SK-N-SH (cell line): ENCODE data around the gene CSRNP3. TPM values are rescaled to one million over a fixed set of nuclear protein-coding genes. Genes with fewer than 3 reads are reported as not detected.
A peak's percentile ranks its signal among the peaks of the same experiment; 100 is the strongest.

ENCODE experiments used
- CTCF ChIA-PET: fragments of 300-600, 350-600 bp; formaldehyde crosslinking; extraction: SDS; loops from one replicate; lab custom pipeline; 2021; lab: Yijun Ruan, JAX
- POLR2A ChIA-PET: fragments of 350-600 bp; sonication (Branson Sonifier 250); formaldehyde crosslinking; extraction: SDS; loops from one replicate; lab custom pipeline; 2020; ENCODE audit warnings: antibody characterized with exemption, inconsistent platforms; lab: Yijun Ruan, JAX
- DNase-seq: peaks from one replicate; pipeline ENCODE4 v3.0.0; 2012
- H2AFZ ChIP-seq: fragments of 200-600 bp; sonication (generic); 2 replicates; pipeline ENCODE4 v1.8.1; 2016; ENCODE audit warnings: antibody characterized with exemption, mild to moderate bottlenecking, low read depth
- H3F3A ChIP-seq: fragments of 200-600 bp; sonication (generic); replicated peaks from 2 replicates; pipeline ENCODE3; 2016; ENCODE audit warnings: antibody characterized with exemption, mild to moderate bottlenecking; ENCODE audit not compliant: insufficient read depth
- H3K27ac ChIP-seq, 2 experiments: fragments of 200-500 bp in 1 of 2; fragments of 200-600 bp in 1 of 2; sonication (Bioruptor generic) in 1 of 2; sonication (generic), shearing (Covaris generic) in 1 of 2; 2 replicates each; pipeline versions ENCODE4 v1.5.1 to v1.6.1; 2014 to 2016; ENCODE audit warnings: low read depth in 2 of 2, inconsistent platforms in 1 of 2, low read length in 1 of 2, mild to moderate bottlenecking in 1 of 2, mixed read lengths in 1 of 2
- H3K27me3 ChIP-seq: fragments of 200-600 bp; sonication (generic), shearing (Covaris generic); 2 replicates; pipeline ENCODE4 v1.6.1; 2016; ENCODE audit warnings: mixed run types; ENCODE audit not compliant: insufficient read depth
- H3K36me3 ChIP-seq, 2 experiments: fragments of 200-500 bp in 1 of 2; fragments of 200-600 bp in 1 of 2; sonication (Bioruptor generic) in 1 of 2; sonication (generic) in 1 of 2; replicated peaks in 1 of 2; 2 replicates each; pipeline versions ENCODE3 to v1.5.1; 2014 to 2016; ENCODE audit warnings: low read length in 1 of 2, mild to moderate bottlenecking in 1 of 2; ENCODE audit not compliant: insufficient read depth in 2 of 2, control insufficient read depth in 1 of 2
- H3K4me1 ChIP-seq, 2 experiments: fragments of 200-500 bp in 1 of 2; fragments of 200-600 bp in 1 of 2; sonication (Bioruptor generic) in 1 of 2; sonication (generic), shearing (Covaris generic) in 1 of 2; 2 replicates each; pipeline versions ENCODE4 v1.5.1 to v1.6.1; 2014 to 2016; ENCODE audit warnings: low read depth in 1 of 2, low read length in 1 of 2, mixed run types in 1 of 2; ENCODE audit not compliant: insufficient read depth in 2 of 2, control insufficient read depth in 1 of 2
- H3K4me2 ChIP-seq: fragments of 200-600 bp; sonication (generic), shearing (Covaris generic); 2 replicates; pipeline ENCODE4 v1.6.1; 2017; ENCODE audit warnings: mixed run types
- H3K4me3 ChIP-seq, 2 experiments: fragments of 200-500 bp in 1 of 2; fragments of 200-600 bp in 1 of 2; sonication (Bioruptor generic) in 1 of 2; sonication (generic), shearing (Covaris generic) in 1 of 2; 2 replicates each; pipeline versions ENCODE4 v1.5.1 to v1.8.1; 2014 to 2016; ENCODE audit warnings: low read depth in 2 of 2, inconsistent platforms in 1 of 2, low read length in 1 of 2, mild to moderate bottlenecking in 1 of 2, mixed read lengths in 1 of 2, moderate library complexity in 1 of 2
- H3K79me2 ChIP-seq: fragments of 200-600 bp; sonication (generic); 2 replicates; pipeline ENCODE4 v1.8.1; 2017; ENCODE audit warnings: mild to moderate bottlenecking; ENCODE audit not compliant: insufficient read depth
- H3K9ac ChIP-seq: fragments of 200-600 bp; sonication (generic); 2 replicates; pipeline ENCODE4 v1.6.1; 2017; ENCODE audit warnings: mixed run types
- H3K9me2 ChIP-seq: fragments of 200-600 bp; sonication (generic); 2 replicates; pipeline ENCODE4 v1.6.1; 2017; ENCODE audit warnings: mixed run types
- H3K9me3 ChIP-seq: fragments of 200-600 bp; sonication (generic); 2 replicates; pipeline ENCODE4 v1.6.1; 2017; ENCODE audit warnings: mixed run types, mild to moderate bottlenecking, moderate library complexity
- H4K20me1 ChIP-seq: fragments of 200-600 bp; sonication (generic); 2 replicates; pipeline ENCODE4 v1.6.1; 2017; ENCODE audit warnings: mild to moderate bottlenecking, mixed run types; ENCODE audit not compliant: insufficient read depth
- CHD2 ChIP-seq: fragments of 150-350 bp; IDR thresholded peaks from 2 replicates; pipeline ENCODE4 v1.6.1; 2018; ENCODE audit warnings: low read length; ENCODE audit not compliant: partially characterized antibody
- EP300 ChIP-seq, 2 experiments: IDR thresholded peaks; 2 replicates each; pipeline versions ENCODE4 v1.4.0 to v1.6.1; 2012; ENCODE audit warnings: borderline replicate concordance in 1 of 2, low read depth in 1 of 2, low read length in 1 of 2
- EZH2phosphoT487 ChIP-seq: fragments of 200-600 bp; sonication (generic); IDR thresholded peaks from 2 replicates; pipeline ENCODE4 v1.6.1; 2017; ENCODE audit warnings: low read depth, mixed run types, mild to moderate bottlenecking, antibody characterized with exemption, moderate library complexity, borderline replicate concordance
- FOSL2 ChIP-seq: IDR thresholded peaks from 2 replicates; pipeline ENCODE4 v1.4.0; 2012; ENCODE audit warnings: low read depth, mild to moderate bottlenecking, moderate library complexity, borderline replicate concordance
- FOXJ3 ChIP-seq: sonication (generic); formaldehyde crosslinking; IDR thresholded peaks from 2 replicates; pipeline ENCODE4 v1.5.1; 2020; ENCODE audit warnings: mild to moderate bottlenecking, missing genetic modification reagents
- GABPA ChIP-seq: IDR thresholded peaks from 2 replicates; pipeline ENCODE4 v1.4.0; 2012; ENCODE audit warnings: low read depth, mild to moderate bottlenecking
- GATA2 ChIP-seq: sonication (generic); formaldehyde crosslinking; IDR thresholded peaks from 2 replicates; pipeline ENCODE4 v1.5.0; 2020; ENCODE audit warnings: mild to moderate bottlenecking, missing genetic modification reagents
- IRF3 ChIP-seq: fragments of 150-350 bp; IDR thresholded peaks from 2 replicates; pipeline ENCODE4 v1.6.1; 2016; ENCODE audit warnings: mild to moderate bottlenecking, low read depth, low read length
- JUND ChIP-seq: IDR thresholded peaks from 2 replicates; pipeline ENCODE4 v1.4.0; 2012
- MEF2A ChIP-seq: IDR thresholded peaks from 2 replicates; pipeline ENCODE4 v1.4.0; 2012; ENCODE audit warnings: low read depth, borderline replicate concordance
- NRF1 ChIP-seq: IDR thresholded peaks from 2 replicates; pipeline ENCODE4 v1.6.1; 2012; ENCODE audit warnings: low read depth, mild to moderate bottlenecking, low read length
- POLR2AphosphoS5 ChIP-seq: IDR thresholded peaks from 2 replicates; pipeline ENCODE4 v1.6.1; 2012; ENCODE audit warnings: low read depth, low read length
- RAD21 ChIP-seq: IDR thresholded peaks from 2 replicates; pipeline ENCODE4 v1.6.1; 2012; ENCODE audit warnings: mild to moderate bottlenecking, low read length
- RCOR1 ChIP-seq: fragments of 150-350 bp; IDR thresholded peaks from 2 replicates; pipeline ENCODE4 v1.6.1; 2017; ENCODE audit warnings: antibody characterized with exemption, low read length
- RFX5 ChIP-seq: IDR thresholded peaks from 2 replicates; pipeline ENCODE4 v1.6.1; 2012; ENCODE audit warnings: mild to moderate bottlenecking, improper control_type of control experiment, low read length
- SIN3A ChIP-seq: IDR thresholded peaks from 2 replicates; pipeline ENCODE4 v1.6.1; 2012; ENCODE audit warnings: low read depth, mild to moderate bottlenecking, low read length, moderate library complexity, borderline replicate concordance
- TEAD4 ChIP-seq: IDR thresholded peaks from 2 replicates; pipeline ENCODE4 v1.4.0; 2012; ENCODE audit warnings: mild to moderate bottlenecking, borderline replicate concordance; ENCODE audit not compliant: insufficient read depth
- USF2 ChIP-seq: fragments of 150-350 bp; IDR thresholded peaks from 2 replicates; pipeline ENCODE4 v1.6.1; 2017; ENCODE audit warnings: antibody characterized with exemption, low read length, low read depth, borderline replicate concordance
- YY1 ChIP-seq: IDR thresholded peaks from 2 replicates; pipeline ENCODE4 v1.4.0; 2012; ENCODE audit warnings: low read depth, mild to moderate bottlenecking
- WGBS: methylation state at CpG from one replicate; pipeline ENCODE4 v1.1.6; 2017; ENCODE audit warnings: low lambda C conversion rate; 5-methylcytosine and 5-hydroxymethylcytosine counted together
- polyA plus RNA-seq, 3 experiments: library from polyadenylated mRNA; depleted of rRNA; stranded (reverse); fragments of >200 nt; gene quantifications; 2 replicates each; pipeline ENCODE4 v1.2.3, GENCODE V29; 2012
- TF ChIP-seq, protein P1 (sequence below): IDR thresholded peaks from 2 replicates; pipeline ENCODE4 v1.4.0; 2012; ENCODE audit warnings: low read depth, borderline replicate concordance
- TF ChIP-seq, protein P2 (sequence below): fragments of 200-600 bp; sonication (generic); IDR thresholded peaks from 2 replicates; pipeline ENCODE4 v1.6.1; 2017; ENCODE audit warnings: antibody characterized with exemption, mild to moderate bottlenecking, moderate library complexity

The CSRNP3 gene
- polyA plus RNA-seq, 1 of the 3 experiments (the other 2 are of a cell fraction), result 1.0 TPM

GRCh38 chr2:165637396-165637795 is 167.9 kb downstream of the CSRNP3 start (continued):
- TF ChIP-seq SIN3A (no peak), NRF1 (no peak), JUND (peak; percentile 40; the same call in 1 of the 2 replicates), RAD21 (no peak)

DNA sequence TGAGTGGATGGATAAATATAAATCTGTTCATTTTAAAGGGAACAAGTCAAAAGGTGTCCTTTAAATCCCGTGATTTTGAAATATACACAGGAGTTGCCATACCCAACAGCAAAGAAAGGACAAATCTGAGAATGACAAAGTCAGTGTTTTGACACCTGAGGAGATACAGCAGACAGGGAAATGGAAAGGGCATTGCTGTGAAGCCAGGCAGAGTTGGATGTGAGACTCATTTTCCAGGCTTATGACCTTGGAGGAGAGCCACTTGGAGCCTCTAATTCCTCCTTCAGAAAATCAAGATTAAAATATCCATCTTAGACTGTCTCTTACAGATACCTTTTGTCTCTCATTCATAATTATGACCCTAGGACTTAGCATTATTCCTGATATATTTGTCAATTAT is 170.0 kb downstream of the CSRNP3 start:
- Histone ChIP-seq H3K36me3 (no peaks in the 10 kb centered on the region), H3K79me2 (no peaks in the 10 kb centered on the region)
- WGBS, result 82% methylated on average over 1 of the region's 1 CpG
- CTCF ChIA-PET, result no interaction called here
- no peak for DNase-seq
- TF ChIP-seq TEAD4, result no peak
- TF ChIP-seq CHD2, result no peak
- TF ChIP-seq SIN3A, result no peak
- TF ChIP-seq, protein P1, sequence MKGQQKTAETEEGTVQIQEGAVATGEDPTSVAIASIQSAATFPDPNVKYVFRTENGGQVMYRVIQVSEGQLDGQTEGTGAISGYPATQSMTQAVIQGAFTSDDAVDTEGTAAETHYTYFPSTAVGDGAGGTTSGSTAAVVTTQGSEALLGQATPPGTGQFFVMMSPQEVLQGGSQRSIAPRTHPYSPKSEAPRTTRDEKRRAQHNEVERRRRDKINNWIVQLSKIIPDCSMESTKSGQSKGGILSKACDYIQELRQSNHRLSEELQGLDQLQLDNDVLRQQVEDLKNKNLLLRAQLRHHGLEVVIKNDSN, result no peak
- no peak for TF ChIP-seq GABPA
- TF ChIP-seq IRF3, result no peak
- no peak for TF ChIP-seq POLR2AphosphoS5
- no peak for TF ChIP-seq YY1
- no peak for TF ChIP-seq USF2
- no peak for TF ChIP-seq FOXJ3
- TF ChIP-seq GATA2 (CRISPR knock-in tag), result no peak
- TF ChIP-seq, protein P2, sequence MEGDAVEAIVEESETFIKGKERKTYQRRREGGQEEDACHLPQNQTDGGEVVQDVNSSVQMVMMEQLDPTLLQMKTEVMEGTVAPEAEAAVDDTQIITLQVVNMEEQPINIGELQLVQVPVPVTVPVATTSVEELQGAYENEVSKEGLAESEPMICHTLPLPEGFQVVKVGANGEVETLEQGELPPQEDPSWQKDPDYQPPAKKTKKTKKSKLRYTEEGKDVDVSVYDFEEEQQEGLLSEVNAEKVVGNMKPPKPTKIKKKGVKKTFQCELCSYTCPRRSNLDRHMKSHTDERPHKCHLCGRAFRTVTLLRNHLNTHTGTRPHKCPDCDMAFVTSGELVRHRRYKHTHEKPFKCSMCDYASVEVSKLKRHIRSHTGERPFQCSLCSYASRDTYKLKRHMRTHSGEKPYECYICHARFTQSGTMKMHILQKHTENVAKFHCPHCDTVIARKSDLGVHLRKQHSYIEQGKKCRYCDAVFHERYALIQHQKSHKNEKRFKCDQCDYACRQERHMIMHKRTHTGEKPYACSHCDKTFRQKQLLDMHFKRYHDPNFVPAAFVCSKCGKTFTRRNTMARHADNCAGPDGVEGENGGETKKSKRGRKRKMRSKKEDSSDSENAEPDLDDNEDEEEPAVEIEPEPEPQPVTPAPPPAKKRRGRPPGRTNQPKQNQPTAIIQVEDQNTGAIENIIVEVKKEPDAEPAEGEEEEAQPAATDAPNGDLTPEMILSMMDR, result no peak
- no peak for TF ChIP-seq EZH2phosphoT487
- no peak for TF ChIP-seq EP300 (IDR thresholded peaks at IDR 0.05; ENCODE audit: borderline replicate concordance in 1 of 2, low read depth in 1 of 2, low read length in 1 of 2)
- TF ChIP-seq MEF2A, result no peak
- TF ChIP-seq RFX5, result no peak
- TF ChIP-seq FOSL2, result no peak
- no peak for TF ChIP-seq RCOR1
- TF ChIP-seq, all 33 proteins: peak for 0
- Histone ChIP-seq H3K4me2 (no peak overlapping the region), H3K4me1 (peaks cover 22 to 32% of the 10 kb centered on the region in 2 experiments; a peak in 3 of 4 replicates), H3K9ac (no peak overlapping the region), H3K27ac (no peak overlapping the region), H2AFZ (no peak overlapping the region), H3K9me3 (no peaks in the 10 kb centered on the region), H3K4me3 (no peak overlapping the region), H3K9me2 (no peaks in the 10 kb centered on the region), H3K27me3 (no peaks in the 10 kb centered on the region), H4K20me1 (no peaks in the 10 kb centered on the region), H3F3A (peaks cover 6% of the 10 kb centered on the region)
- POLR2A ChIA-PET, result no interaction called here
